CD4-positive, alpha-beta T cell treated with Interleukin-15 for 1 hour (primary cell): ENCODE data around the gene SAMD4A.

Experiments
- DNase-seq: peaks from one replicate; pipeline ENCODE4 v3.0.0-alpha.2; 2020

The SAMD4A gene

DNA sequence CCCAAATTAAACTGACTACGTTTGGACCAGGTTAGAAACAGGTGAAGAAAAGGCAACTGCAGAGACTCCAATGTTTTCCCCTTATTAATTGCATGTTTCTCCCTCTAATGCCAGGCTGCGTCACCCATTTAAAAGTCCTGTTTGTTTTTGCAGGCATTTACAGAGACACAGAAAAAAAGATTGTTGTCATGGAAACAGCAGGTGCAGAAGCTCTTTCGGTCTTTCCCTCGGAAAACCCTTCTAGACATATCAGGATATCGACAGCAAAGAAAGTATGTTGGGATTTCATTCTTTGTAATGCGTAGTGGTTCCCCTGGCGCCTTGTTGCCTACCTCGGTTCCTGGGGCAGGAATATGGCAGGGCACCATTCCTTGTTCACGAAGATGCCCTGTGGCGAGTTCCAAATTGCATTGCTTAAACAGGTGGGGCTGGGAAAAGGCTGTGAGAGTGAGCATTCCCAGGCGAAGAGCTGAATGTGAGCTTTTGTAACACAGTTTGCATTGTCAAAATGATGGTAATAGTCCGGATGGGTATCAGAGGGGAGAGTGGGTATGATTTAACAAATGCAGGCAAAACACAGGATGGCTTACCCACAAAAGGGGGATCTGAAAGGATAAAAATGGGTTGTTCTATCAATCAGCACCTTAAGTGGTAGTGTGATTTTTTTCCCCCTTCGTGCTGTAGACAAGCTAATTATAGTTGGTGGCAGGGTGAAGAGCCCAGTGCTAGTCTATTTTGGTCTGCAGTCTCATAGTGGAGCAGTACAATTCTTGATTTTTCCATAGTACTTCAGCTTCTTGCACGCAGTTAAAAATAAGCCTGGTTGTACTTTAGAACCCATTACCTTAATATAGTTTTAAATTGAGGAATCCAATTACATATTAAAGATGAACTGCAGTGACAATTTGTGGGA lies 203.3 kb downstream of the SAMD4A start:
- no peak for DNase-seq

DNA sequence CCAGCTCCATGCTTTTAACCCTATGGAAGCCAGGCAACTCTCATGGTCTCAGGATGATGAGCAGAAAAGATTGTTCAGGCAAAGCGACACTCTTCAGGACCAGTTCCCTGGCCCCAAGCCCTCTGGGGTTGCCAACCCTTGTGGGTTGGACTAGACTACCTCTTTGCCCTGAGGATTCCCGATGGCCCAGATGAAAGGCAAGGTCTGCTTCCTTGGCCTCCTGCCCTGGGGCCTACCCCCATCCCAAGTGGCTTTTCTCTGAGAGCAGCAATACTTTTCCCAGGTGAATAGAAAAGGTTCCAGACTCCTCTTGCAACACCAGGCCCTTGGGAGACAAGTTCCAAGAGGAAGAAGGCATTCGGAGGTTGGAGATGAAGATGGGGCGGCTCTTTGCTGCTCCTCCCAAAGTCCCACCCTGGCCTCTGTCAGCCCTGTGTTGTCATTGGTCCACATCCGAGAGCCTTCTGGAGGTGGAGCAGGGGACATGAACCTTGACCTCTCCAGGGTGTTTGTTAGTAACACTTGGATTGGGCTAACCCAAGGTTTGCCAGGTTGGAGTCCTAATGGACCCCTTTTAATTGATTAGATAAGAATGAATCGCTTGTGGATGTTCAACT lies 204.6 kb downstream of the SAMD4A start:
- DNase-seq = no peak

DNA sequence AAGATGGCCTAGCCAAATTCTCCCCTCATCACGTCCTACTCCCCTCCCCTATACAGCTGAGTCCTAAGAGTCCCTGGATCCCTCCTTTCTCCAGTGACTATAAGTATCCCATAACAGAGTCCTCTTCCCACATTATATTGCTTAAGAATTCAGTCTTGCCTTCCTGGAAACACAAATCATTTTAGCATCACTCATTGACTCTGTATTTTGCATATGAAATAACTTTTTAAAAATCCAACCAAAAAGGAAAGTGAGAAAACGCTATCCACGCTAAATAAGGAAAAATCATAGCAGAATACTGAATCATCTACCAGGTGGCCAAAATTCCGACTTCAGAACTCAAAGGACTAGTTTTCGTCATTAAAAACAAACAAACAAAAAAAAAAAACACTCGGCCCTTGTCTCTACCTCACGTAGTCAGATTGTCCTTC lies 205.5 kb downstream of the SAMD4A start:
- DNase-seq = no peak

DNA sequence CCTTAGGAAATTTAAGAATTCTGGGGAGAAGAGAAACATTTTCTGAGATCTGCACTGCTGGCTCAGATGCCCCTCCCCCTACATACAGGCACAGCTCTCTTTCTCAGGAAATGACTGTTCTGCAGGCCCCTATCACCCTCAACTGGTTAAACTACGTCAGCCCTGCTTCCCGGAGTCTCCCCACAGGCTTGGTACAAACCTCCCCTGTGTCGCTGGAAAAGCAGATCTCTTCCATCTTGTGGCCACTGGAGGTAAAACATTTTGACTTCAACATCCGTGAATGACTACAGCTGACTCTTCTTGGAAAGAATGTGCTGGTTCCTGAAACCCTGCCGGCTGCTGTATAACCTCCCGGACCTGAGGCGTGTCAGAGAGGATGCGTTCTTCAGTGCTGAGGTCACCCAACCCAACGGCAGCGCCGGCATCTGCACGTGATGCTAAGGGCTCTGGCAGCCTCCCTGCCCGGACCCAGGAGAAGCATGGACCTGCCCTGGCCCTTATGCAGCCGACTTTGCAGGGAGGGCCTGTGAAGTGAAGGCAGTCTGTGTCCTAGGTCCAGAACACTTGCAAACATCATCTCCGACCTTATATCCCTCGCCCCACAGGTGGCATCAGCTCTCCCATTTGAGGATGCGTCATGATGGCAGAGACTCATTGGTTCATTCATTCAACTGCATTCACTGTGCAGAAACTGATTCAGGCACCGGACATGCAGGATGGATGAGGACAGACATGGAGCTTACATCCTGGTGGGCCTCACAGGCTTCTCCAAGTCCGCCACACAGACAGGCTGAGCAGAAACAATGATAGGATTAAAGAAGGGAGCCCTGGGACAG lies 206.5 kb downstream of the SAMD4A start:
- DNase-seq = peak; percentile 79

DNA sequence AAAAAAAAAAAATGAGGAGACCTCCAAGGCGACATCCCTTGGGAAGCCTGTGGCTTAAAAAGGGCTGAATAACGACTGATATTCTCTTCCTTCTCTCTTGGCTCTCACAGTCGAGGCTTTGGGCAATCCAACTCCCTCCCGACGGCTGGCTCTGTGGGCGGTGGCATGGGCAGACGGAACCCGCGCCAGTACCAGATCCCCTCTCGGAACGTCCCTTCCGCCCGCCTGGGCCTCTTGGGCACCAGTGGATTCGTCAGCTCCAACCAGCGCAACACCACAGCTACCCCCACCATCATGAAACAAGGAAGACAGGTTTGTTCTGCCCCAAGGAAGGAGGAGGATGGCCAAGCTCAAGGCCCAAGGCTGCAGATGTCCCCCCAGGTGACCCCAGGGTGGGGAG lies 207.9 kb downstream of the SAMD4A start:
- no peak for DNase-seq

DNA sequence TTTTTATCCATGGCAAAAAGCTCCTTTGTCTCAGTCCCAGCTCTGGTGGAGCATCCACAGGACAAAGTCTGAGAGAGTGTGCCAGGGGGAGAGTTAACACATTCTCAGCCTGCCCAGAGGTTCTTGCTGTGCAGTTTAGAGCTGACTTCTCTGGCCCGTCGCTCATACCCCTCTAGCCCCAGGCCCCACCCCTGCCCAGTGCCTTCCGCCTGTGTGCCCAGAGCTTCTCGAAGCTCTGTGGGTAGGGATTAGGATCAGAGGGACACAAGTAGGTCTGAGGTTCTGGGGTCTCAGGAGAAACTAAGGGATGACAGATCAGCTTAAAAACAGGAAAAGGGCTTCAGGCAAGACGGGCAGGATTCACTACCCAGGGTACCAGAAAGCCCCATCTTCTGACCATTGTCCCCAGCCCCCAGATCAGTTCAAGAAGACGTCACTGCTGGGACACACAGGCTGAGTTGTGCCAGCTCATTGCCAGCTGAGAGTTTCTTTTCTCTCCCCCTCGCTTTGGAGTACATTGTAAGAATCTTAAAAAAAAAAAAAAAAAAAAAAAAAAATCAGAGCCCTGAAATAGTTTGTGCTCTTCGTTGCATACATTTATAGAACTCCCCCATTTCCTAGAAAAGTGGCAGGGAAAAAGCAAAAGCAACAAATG lies 208.7 kb downstream of the SAMD4A start:
- DNase-seq = no peak

DNA sequence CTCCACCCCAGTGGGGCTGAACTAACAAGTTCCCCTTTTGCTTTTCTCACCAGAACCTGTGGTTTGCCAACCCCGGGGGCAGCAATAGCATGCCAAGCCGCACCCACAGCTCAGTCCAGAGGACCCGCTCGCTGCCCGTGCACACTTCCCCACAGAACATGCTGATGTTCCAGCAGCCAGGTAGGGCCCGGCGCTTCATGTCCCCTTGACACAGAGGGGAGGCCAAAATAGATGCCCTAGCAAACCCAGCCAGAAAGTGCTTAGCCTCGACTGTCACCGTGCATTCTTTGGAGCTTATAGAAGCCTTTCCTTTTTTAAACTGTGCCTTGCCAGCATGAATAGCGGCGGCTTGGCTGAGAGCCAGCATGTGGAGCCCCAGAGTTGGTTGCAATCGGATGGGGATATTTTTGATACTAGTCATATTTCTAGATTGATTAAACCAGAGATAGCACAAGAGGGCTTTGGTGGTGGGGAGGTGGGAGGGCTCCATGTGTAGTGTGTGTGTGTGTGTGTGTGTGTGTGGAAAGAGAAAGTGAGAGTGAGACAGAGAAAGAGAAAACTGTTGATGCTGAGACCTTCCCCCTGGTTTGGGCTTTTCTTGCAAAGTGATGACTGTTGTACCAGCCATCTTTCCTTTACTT lies 209.6 kb downstream of the SAMD4A start:
- peak; percentile 52 for DNase-seq

DNA sequence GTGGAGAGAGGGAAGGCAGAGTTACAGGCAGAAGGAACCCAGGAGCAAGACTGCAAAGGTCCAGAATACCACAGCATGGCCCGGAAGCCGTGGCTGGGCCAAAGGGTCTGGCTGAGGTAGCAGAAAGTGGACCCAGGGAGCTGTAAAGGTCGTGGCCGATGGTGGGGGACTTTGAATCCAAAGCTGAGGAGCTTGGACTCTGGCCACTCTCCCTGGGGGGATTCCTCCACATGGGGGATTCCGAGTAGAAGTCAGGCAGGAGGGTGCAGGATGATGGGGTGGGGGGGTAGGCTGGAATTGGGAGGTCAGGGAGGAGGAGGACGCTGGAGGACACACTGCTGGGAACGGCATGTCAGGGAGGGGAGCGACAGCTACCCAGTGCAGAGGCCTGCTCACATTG lies 210.5 kb downstream of the SAMD4A start:
- DNase-seq = no peak

DNA sequence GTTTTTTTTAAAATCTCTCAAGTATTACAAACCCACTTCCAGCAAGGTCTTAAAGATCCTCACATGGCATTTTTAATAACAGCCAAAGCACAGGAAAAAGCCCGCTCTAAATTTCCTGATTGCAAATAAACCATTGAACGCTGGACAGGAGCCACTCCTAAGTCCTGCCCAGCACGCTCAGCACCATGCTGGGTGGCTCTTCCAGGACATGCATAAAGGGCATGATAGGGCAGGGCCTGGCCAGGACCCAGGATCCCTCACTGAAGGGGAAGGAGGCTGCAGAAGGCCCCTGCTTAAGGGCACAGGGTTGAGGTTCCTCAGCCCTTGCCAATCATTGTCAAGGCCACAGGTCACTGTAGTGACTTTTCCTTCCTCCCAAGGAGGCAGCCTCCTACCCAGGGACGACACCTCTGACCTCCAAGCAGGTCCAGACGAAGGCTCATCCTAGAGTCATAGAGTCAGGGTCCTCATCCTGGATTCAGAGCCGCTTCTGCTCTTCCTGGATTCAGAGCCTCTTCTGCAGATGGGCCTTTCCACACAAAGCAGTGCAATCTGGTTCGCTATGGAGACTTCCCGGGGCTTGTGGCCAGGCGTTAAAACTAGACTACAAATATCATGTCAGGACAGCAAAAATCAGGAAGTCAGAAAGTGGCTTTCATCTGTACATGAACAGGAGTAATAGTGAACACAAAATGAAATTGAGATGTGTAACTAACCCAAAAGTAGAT lies 211.9 kb downstream of the SAMD4A start:
- DNase-seq = no peak

DNA sequence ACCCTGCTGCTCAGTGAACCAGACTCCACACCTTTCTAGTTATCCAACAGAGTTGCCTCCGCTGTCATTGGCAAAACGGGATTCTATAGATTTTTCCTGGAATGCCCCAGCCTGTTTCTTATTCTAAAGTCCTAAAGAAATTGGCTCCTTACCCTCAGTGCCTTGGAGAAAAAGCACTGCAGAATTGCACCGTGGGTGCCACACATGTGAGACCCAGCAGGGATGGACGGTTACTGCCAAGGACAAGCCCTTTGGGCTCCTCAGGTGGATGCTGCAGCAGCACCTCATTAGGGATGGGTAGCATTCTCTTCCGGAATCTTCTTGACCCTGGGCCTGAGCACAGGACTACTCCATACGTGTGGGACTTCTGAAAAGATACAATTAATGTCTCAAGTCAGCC lies 214.2 kb downstream of the SAMD4A start:
- DNase-seq = no peak

DNA sequence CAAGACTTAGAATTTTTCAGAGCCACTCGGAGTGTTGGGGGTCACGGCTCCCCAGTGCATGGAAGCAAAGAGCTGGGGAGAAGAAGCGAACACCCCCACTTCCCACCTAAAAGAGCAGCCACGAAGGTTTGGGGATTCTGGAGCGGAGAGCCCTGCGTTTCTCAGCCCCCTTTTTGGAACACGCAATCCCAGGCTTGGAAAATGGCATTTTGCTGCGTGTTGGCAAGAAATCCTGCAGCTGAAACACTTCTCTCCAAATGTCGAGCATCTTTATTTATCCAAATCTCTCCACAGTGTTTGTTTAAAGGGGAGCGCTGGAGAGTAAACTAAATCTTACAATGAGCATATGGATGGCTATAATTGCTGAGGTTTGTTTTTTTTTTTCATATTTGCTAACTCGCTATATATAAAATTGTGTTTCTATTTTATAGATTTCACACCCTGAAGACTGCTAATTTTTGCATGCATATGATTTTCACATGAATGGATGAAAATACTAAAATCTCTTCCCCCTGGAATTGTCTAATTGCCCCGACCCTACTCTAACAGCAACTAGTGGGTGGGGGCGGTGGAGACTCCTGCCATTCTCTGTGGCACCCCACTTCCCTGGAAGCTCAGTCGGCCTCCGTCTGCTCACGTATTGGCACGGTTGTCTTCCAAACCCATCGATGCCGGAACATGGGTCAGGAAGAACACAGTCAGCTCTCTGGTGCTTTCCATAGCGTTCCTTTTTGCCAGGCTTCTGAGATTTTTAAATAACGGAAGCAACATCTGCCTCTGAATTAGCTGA lies 215.2 kb downstream of the SAMD4A start:
- DNase-seq = no peak

DNA sequence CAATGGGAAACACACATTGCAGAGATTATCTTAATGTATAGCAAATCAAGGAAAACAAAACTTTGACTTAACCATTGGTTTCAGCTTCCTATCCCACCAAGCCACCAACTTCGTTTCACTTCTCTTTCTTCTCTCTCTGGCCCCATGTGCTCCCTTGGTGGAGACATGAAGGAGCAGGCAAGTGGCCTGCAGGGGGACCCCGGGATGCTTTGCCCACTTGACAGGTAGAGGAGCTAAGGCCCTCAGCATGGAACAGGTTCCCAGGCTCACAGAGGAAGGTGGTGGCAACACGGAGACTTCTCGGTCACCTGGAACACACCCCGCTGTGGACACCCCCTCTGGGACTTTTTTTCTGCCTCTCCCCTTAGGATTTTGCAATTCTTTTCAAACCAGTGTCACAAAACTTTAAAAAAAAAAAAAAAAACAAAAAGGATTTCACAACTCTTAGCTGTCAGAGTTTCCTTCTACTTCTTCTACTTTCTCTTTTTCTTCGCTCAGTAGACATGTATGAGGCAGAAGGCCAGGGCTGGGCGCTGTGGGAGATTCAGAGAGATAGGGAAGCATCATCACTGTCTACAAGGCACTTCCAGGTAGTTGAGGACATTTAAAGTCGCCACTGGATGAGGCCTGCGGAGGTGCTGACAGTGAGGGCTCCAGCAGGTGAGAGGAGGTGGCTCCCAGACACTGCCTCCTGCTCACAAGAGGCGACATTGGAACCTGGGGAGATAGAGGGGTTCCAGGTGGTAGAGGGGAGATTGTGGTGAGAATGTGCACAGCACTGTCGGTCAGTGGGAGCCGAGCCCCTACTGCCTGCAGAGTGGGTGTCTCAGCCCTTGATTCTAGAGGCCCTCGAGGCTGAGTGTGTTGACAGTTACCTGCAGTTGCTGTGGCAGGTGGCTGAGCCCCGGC lies 216.1 kb downstream of the SAMD4A start:
- peak; percentile 53 for DNase-seq

DNA sequence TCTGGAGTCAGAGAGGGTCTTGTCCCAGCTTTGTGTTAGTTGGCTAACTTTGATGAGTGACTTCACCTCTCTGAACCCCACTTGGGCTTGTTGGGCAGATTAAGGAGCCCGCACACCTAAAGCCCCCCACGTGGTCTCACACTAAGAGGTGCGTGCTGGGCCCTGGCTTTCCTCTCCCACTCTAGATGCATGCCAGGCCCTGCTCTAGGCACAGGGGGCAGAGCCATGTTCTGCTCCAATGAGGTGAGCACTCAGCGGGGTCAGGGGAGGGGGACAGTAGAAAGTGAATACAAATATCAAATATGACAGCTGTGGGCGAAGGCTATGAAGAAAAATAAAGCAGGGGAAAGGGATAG lies 216.7 kb downstream of the SAMD4A start:
- no peak for DNase-seq

DNA sequence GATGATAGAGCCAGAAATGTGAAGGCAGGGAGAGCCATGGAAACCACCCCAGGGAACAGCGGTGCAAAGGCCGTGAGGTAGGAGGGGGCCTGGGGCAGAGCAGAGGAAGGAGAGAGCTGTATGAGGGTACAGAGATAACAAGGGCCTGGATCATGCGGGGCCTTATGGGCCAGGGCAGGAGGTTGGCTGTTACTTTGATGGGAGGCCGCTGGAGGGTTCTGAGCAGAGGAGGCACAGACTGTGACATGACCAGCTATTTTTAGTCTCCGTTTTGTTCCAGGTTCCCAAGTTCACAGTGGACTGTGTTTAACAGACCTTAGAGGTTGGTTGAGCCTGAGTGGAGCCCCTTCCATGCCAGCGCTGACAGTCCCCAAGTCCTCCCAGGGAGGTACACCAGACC lies 217.1 kb downstream of the SAMD4A start:
- no peak for DNase-seq

DNA sequence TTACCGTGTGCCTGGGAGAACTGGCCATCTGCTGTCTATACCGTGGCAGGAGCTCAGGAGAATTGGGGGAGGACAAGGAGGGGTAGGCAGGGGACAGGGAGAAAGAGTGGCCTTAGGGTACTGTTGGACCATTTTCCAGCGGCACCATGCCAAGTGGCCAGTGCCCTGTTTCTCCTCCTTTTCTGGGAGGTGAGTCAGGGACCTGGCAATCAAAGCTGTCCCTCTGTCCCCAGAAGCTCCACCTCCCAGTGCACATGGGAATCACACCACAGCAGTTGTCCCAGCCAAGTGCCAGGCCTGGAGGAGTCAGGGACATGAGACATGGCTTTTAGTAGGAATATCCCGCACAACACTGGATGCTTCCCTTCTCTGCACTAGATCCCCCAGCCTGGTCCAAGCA lies 217.7 kb downstream of the SAMD4A start:
- DNase-seq = no peak

DNA sequence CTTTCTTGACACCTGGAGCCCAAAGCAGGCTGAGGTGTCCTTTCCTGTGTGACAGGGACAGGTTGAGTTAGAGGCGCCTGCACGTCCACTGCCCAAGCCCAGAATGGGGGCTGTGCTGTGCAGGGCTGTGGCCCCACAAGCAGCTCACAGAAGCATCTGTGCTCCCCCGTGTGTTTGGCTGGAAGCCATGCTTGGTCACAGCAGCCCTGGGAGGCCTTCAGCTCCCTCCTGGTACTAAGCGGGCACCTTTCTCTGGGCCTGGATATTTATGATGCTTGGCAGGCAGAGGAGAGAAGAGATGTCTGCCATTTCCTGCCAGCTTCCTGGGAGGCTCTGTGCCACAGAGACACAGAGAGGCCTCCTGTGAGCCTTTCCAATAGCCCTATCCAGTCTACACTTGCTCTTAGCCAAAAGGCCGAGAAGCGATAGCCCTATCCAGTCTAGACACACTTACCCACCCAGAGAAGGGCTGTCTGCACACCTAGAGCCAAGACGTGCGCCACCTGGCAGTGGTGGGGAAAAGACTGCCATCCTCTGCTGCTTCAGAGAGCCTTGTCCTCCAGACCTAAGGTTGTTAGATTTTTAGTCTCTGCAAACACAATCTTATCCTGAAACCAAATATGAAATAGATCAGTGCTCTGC lies 218.3 kb downstream of the SAMD4A start:
- DNase-seq = no peak

DNA sequence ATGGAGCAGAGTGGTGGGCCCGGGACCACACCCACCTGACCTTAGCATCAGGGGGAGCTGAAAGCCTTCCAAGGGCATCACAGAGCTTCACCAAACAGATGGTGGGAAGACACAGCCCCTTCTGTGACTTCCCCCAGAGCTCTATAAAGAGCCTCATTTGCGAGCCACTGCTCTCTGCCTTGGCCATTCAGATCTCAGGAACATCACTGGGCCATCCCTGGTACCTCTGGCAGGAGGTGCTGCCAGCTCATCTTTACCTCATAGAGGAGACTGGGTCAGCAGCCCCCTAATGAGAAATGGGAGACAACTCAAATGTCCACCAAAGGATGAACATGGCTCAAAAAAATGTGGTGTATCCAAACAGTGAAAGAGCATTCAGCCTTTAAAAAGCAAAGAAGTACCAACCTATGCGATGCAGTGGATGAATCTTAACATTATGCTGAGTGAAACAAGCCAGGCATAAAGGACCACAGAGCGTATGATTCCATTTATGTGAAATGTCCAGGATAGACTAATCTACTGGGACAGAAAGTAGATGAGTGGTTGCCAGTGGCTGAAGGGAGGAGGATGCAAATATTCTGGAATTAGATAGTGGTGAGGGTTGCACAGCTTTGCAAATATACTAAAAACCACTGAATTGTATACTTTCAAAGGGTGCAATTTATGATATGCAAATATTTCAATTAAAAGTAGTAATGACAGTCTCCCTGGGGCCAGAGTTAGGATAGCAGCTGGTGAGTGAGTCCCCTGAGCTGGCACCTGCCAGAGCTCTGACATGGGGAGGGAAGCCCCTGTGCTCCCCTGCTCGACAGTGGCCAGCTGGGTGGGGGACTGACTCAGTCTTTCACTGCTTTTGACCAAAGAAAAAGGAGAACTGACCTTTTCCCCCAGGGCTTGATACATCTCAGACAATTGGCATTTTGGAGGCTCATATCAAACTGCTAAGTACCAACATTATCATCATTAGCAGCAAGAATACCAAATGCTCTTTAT lies 219.1 kb downstream of the SAMD4A start:
- DNase-seq = no peak

DNA sequence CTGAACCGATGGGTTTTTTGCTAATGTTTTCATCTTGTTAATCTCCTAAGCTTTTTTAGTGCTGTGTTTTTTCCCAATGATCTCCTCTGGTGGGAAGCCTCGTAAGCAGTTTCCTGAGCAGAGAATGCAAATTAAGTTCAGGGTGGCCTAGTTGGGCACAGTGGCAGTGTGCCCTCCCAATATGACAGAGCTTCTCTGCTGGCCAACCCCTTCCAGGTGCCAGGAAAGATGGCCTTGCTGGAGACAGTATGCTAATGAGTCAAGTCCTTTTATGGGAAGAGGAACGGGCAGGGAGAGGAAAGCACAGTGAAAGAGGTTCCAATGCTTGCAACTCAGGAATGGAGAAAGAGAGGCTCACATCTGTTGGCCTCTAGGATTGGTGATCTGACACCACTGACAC lies 219.9 kb downstream of the SAMD4A start:
- DNase-seq = no peak
